ENCODE data around the gene UNC13D.
"Not testable (repeated sequence)": the region's sequence is repeated elsewhere in the genome, so short reads cannot be mapped to it uniquely, and the experiment has no call there.

The UNC13D gene

DNA sequence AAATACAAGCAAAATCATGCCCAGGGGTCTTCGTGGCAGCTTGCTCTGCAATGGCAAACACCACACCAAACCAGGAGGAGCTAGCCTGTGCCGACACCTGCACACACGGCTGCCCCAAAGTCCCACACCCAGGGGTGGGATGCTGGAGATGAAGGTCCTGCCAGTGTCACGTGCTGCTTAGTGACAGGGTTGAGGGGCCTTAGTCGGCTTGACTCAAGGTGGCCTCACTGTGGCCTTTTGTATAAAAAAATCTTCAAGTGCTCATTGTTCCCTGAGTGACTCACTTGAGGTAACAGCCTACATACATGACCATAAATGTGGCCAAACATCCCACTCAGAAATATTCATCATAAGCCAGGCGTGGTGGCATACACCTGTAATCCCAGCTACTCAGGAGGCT, 45.2 kb upstream of the UNC13D start:
- no peak overlapping the region for H3K56ac ChIP-seq (ENCODE audit: low read length)
- H3K36me3 ChIP-seq (ENCODE audit: control insufficient read depth, insufficient read depth, low read length): peaks cover 3% of the 10 kb centered on the region
- H3K79me1 ChIP-seq (ENCODE audit: low read length): peaks cover 9% of the 10 kb centered on the region
- H3K4me3 ChIP-seq (ENCODE audit: low read length): no peak overlapping the region
- no peak overlapping the region for H4K8ac ChIP-seq (ENCODE audit: low read depth, low read length)
- H2BK5ac ChIP-seq (ENCODE audit: low read length): no peak overlapping the region
- no peak overlapping the region for H3K27ac ChIP-seq (ENCODE audit: low read depth, low read length)
- peaks cover 7% of the 10 kb centered on the region for H3K79me2 ChIP-seq (ENCODE audit: control insufficient read depth, insufficient read depth, low read length)
- H3K4me2 ChIP-seq (ENCODE audit: low read length): no peak overlapping the region
- no peak overlapping the region for H2BK15ac ChIP-seq (replicated peaks; ENCODE audit: low read depth)
- H3K23ac ChIP-seq (ENCODE audit: low read length): no peak overlapping the region
- H3K4ac ChIP-seq (ENCODE audit: low read depth, low read length): no peak overlapping the region
- H2AK5ac ChIP-seq (ENCODE audit: low read length): no peak overlapping the region
- no peak overlapping the region for H3K18ac ChIP-seq (ENCODE audit: low read length)
- no peaks in the 10 kb centered on the region for H3K27me3 ChIP-seq (ENCODE audit: insufficient read depth, low read length, poor library complexity)
- H3K4me1 ChIP-seq (ENCODE audit: control insufficient read depth, low read depth, low read length): no peaks in the 10 kb centered on the region
- H2BK120ac ChIP-seq (ENCODE audit: low read depth, low read length): no peak overlapping the region
- no CpG with 5 or more reads among the region's 6 CpGs for WGBS (ENCODE audit: extremely low coverage, insufficient coverage, low lambda C conversion rate)
- no peak for DNase-seq
- no peak overlapping the region for H3K9ac ChIP-seq (ENCODE audit: low read length)
- H4K5ac ChIP-seq (ENCODE audit: low read length): no peak overlapping the region

DNA sequence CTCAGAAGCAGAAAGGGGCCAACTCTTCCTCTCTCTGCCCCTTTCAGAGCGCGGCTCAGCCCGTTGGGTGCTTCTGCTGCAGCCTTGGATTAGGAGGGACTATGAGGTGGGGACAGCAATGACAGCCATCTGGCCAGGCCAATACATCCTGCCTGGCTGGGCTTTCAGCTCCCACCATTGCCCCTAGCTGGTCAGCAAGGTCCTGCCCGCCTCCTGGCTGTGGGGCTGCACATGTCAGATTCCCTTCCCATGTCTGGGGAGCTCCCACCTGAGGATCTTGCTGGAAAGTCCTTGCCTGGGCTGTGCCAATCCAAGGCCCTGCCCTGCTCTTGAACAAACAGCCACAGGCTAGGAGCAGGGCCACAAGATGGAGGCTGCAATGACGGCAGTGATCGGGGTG, 44.3 kb upstream of the UNC13D start:
- no CpG with 5 or more reads among the region's 6 CpGs for WGBS (ENCODE audit: extremely low coverage, insufficient coverage, low lambda C conversion rate)
- H3K27ac ChIP-seq (ENCODE audit: low read depth, low read length): no peak overlapping the region
- no peak overlapping the region for H3K4me3 ChIP-seq (ENCODE audit: low read length)
- no peak overlapping the region for H4K8ac ChIP-seq (ENCODE audit: low read depth, low read length)
- no peak overlapping the region for H2AK5ac ChIP-seq (ENCODE audit: low read length)
- no peaks in the 10 kb centered on the region for H3K79me2 ChIP-seq (ENCODE audit: control insufficient read depth, insufficient read depth, low read length)
- H3K4me1 ChIP-seq (ENCODE audit: control insufficient read depth, low read depth, low read length): no peaks in the 10 kb centered on the region
- no peak overlapping the region for H2BK5ac ChIP-seq (ENCODE audit: low read length)
- H3K79me1 ChIP-seq (ENCODE audit: low read length): peaks cover 2% of the 10 kb centered on the region
- no peak overlapping the region for H3K23ac ChIP-seq (ENCODE audit: low read length)
- H2BK120ac ChIP-seq (ENCODE audit: low read depth, low read length): no peak overlapping the region
- H4K5ac ChIP-seq (ENCODE audit: low read length): no peak overlapping the region
- no peak overlapping the region for H2BK15ac ChIP-seq (replicated peaks; ENCODE audit: low read depth)
- no peak for DNase-seq
- no peak overlapping the region for H3K9ac ChIP-seq (ENCODE audit: low read length)
- no peak overlapping the region for H3K4ac ChIP-seq (ENCODE audit: low read depth, low read length)
- no peaks in the 10 kb centered on the region for H3K27me3 ChIP-seq (ENCODE audit: insufficient read depth, low read length, poor library complexity)
- no peak overlapping the region for H3K4me2 ChIP-seq (ENCODE audit: low read length)
- no peak overlapping the region for H3K18ac ChIP-seq (ENCODE audit: low read length)
- H3K56ac ChIP-seq (ENCODE audit: low read length): no peak overlapping the region
- peaks cover 3% of the 10 kb centered on the region for H3K36me3 ChIP-seq (ENCODE audit: control insufficient read depth, insufficient read depth, low read length)

- not testable (repeated sequence) for H2BK120ac ChIP-seq (ENCODE audit: low read depth, low read length); H3K9ac ChIP-seq (ENCODE audit: low read length); DNase-seq; H2AK5ac ChIP-seq (ENCODE audit: low read length); H3K18ac ChIP-seq (ENCODE audit: low read length); H3K36me3 ChIP-seq (ENCODE audit: control insufficient read depth, insufficient read depth, low read length); H3K27me3 ChIP-seq (ENCODE audit: insufficient read depth, low read length, poor library complexity); H4K5ac ChIP-seq (ENCODE audit: low read length); H3K56ac ChIP-seq (ENCODE audit: low read length); H2BK5ac ChIP-seq (ENCODE audit: low read length); H3K27ac ChIP-seq (ENCODE audit: low read depth, low read length); H3K4me3 ChIP-seq (ENCODE audit: low read length); H3K4me2 ChIP-seq (ENCODE audit: low read length); H3K79me2 ChIP-seq (ENCODE audit: control insufficient read depth, insufficient read depth, low read length); H3K23ac ChIP-seq (ENCODE audit: low read length); H3K4me1 ChIP-seq (ENCODE audit: control insufficient read depth, low read depth, low read length); H3K4ac ChIP-seq (ENCODE audit: low read depth, low read length); H2BK15ac ChIP-seq (replicated peaks; ENCODE audit: low read depth); H3K79me1 ChIP-seq (ENCODE audit: low read length); H4K8ac ChIP-seq (ENCODE audit: low read depth, low read length)
- no CpG with 5 or more reads among the region's 9 CpGs for WGBS (ENCODE audit: extremely low coverage, insufficient coverage, low lambda C conversion rate)
Observed at GRCh38 chr17:75885860-75886259, 41.7 kb upstream of the UNC13D start.

DNA sequence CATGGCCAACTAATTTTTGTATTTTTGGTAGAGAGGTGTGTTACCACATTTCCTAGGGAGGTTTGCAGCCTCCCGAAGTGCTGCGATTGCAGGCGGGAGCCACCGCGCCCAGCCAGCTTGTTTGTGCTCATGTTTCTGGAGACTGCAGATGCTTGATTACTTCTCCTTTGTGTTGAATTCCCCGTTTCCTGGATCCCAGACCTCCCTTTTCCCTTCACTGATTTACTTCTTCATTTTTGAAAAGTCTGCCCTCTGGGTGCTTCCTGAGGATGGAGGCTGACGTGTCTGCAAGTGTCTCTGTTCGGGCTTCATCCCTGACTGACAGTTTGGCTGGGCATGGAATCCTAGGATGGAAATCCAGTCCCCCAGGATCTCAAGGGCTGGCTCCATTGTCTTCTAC, 41.2 kb upstream of the UNC13D start:
- Histone ChIP-seq H3K4me1 (ENCODE audit: control insufficient read depth, low read depth, low read length) (no peaks in the 10 kb centered on the region), H3K4me3 (ENCODE audit: low read length) (no peak overlapping the region), H3K79me1 (ENCODE audit: low read length) (no peaks in the 10 kb centered on the region), H2BK5ac (ENCODE audit: low read length) (no peak overlapping the region), H3K23ac (ENCODE audit: low read length) (no peak overlapping the region), H3K27me3 (ENCODE audit: insufficient read depth, low read length, poor library complexity) (no peaks in the 10 kb centered on the region), H4K8ac (ENCODE audit: low read depth, low read length) (no peak overlapping the region), H3K36me3 (ENCODE audit: control insufficient read depth, insufficient read depth, low read length) (no peaks in the 10 kb centered on the region), H3K4ac (ENCODE audit: low read depth, low read length) (no peak overlapping the region), H2BK120ac (ENCODE audit: low read depth, low read length) (no peak overlapping the region), H3K4me2 (ENCODE audit: low read length) (no peak overlapping the region), H3K9ac (ENCODE audit: low read length) (no peak overlapping the region), H2BK15ac (replicated peaks; ENCODE audit: low read depth) (no peak overlapping the region), H3K56ac (ENCODE audit: low read length) (no peak overlapping the region), H3K79me2 (ENCODE audit: control insufficient read depth, insufficient read depth, low read length) (no peaks in the 10 kb centered on the region), H4K5ac (ENCODE audit: low read length) (no peak overlapping the region), H3K27ac (ENCODE audit: low read depth, low read length) (no peak overlapping the region), H2AK5ac (ENCODE audit: low read length) (no peak overlapping the region), H3K18ac (ENCODE audit: low read length) (no peak overlapping the region)
- DNase-seq: no peak
- no CpG with 5 or more reads among the region's 8 CpGs for WGBS (ENCODE audit: extremely low coverage, insufficient coverage, low lambda C conversion rate)

DNA sequence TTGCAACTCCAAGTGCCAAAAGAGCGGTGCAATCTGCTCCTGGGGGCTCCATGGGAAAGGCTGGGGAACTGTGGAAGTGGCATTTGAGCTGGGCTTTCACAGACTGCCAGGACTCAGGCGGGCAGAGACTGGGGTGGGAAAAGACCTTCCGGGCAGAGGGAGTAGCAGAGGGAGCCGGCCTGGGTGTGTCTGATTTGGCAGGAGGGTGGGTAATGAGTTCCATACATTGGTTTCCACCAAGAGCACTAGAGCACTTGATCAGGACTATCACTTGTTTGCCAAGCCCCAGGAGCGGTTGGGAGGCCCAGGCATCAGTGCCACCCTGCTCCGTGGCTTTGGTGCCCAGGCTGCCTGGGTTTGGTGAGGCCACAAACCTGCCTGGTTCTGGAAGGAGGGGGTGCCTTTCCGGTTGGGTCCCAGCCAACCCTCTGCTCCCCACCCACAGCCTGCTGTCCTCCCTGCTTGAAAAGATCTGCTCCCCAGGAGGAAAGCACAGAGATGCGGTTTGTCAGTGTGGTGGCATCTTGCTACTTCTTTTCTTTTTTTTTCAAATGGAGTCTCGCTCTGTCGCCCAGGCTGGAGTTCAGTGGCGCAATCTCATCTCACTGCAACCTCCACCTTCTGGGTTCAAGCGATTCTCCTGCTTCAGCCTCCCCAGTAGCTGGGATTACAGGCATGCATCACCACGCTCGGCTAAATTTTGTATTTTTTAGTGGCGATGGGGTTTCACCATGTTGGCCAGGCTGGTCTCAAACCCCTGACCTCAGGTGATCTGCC, 37.7 kb upstream of the UNC13D start:
- H2BK15ac ChIP-seq (replicated peaks; ENCODE audit: low read depth): no peak overlapping the region
- H3K4me1 ChIP-seq (ENCODE audit: control insufficient read depth, low read depth, low read length): no peaks in the 10 kb centered on the region
- H3K9ac ChIP-seq (ENCODE audit: low read length): no peak overlapping the region
- no peak overlapping the region for H2BK5ac ChIP-seq (ENCODE audit: low read length)
- no peak overlapping the region for H3K4me3 ChIP-seq (ENCODE audit: low read length)
- no peak overlapping the region for H3K56ac ChIP-seq (ENCODE audit: low read length)
- no peak overlapping the region for H3K27ac ChIP-seq (ENCODE audit: low read depth, low read length)
- H3K79me2 ChIP-seq (ENCODE audit: control insufficient read depth, insufficient read depth, low read length): no peaks in the 10 kb centered on the region
- H4K5ac ChIP-seq (ENCODE audit: low read length): no peak overlapping the region
- no peak overlapping the region for H3K18ac ChIP-seq (ENCODE audit: low read length)
- no peaks in the 10 kb centered on the region for H3K27me3 ChIP-seq (ENCODE audit: insufficient read depth, low read length, poor library complexity)
- H3K4ac ChIP-seq (ENCODE audit: low read depth, low read length): no peak overlapping the region
- no peaks in the 10 kb centered on the region for H3K36me3 ChIP-seq (ENCODE audit: control insufficient read depth, insufficient read depth, low read length)
- no peak overlapping the region for H4K8ac ChIP-seq (ENCODE audit: low read depth, low read length)
- H3K79me1 ChIP-seq (ENCODE audit: low read length): no peaks in the 10 kb centered on the region
- no peak for DNase-seq
- no CpG with 5 or more reads among the region's 15 CpGs for WGBS (ENCODE audit: extremely low coverage, insufficient coverage, low lambda C conversion rate)
- H3K23ac ChIP-seq (ENCODE audit: low read length): no peak overlapping the region
- H3K4me2 ChIP-seq (ENCODE audit: low read length): no peak overlapping the region
- H2AK5ac ChIP-seq (ENCODE audit: low read length): no peak overlapping the region
- no peak overlapping the region for H2BK120ac ChIP-seq (ENCODE audit: low read depth, low read length)

DNA sequence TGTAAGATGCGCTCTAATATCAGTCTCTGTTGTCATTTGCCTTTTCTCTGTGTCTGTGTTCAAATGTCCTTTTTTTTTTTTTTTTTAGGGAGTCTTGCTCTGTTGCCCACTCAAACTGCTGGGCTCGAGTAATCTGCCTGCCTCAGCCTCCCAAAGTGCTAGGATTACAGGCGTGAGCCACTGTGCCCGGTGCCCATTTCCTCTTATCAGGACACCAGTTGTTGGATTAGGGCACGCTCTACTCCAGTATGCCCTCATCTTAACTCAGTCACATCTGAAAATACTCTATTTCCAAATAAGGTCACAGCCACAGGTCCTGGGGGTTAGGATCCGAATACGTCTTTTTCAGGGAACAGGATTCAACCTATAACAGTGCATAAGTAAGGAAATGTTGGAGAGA, 36.1 kb upstream of the UNC13D start:
- H3K36me3 ChIP-seq (ENCODE audit: control insufficient read depth, insufficient read depth, low read length): no peaks in the 10 kb centered on the region
- H4K8ac ChIP-seq (ENCODE audit: low read depth, low read length): no peak overlapping the region
- H2AK5ac ChIP-seq (ENCODE audit: low read length): no peak overlapping the region
- no peak for DNase-seq
- H3K4me1 ChIP-seq (ENCODE audit: control insufficient read depth, low read depth, low read length): no peaks in the 10 kb centered on the region
- no peak overlapping the region for H4K5ac ChIP-seq (ENCODE audit: low read length)
- no peak overlapping the region for H3K4me2 ChIP-seq (ENCODE audit: low read length)
- H3K4me3 ChIP-seq (ENCODE audit: low read length): no peak overlapping the region
- H3K79me2 ChIP-seq (ENCODE audit: control insufficient read depth, insufficient read depth, low read length): no peaks in the 10 kb centered on the region
- H3K23ac ChIP-seq (ENCODE audit: low read length): no peak overlapping the region
- H3K27ac ChIP-seq (ENCODE audit: low read depth, low read length): no peak overlapping the region
- H3K56ac ChIP-seq (ENCODE audit: low read length): no peak overlapping the region
- H2BK15ac ChIP-seq (replicated peaks; ENCODE audit: low read depth): no peak overlapping the region
- WGBS (ENCODE audit: extremely low coverage, insufficient coverage, low lambda C conversion rate): no CpG with 5 or more reads among the region's 7 CpGs
- H3K79me1 ChIP-seq (ENCODE audit: low read length): no peaks in the 10 kb centered on the region
- no peak overlapping the region for H2BK120ac ChIP-seq (ENCODE audit: low read depth, low read length)
- H3K4ac ChIP-seq (ENCODE audit: low read depth, low read length): no peak overlapping the region
- H3K9ac ChIP-seq (ENCODE audit: low read length): no peak overlapping the region
- H3K18ac ChIP-seq (ENCODE audit: low read length): no peak overlapping the region
- no peak overlapping the region for H2BK5ac ChIP-seq (ENCODE audit: low read length)
- no peaks in the 10 kb centered on the region for H3K27me3 ChIP-seq (ENCODE audit: insufficient read depth, low read length, poor library complexity)

Data from mesendoderm (in vitro differentiated cells).